Measurements from ENCODE around the gene TNC.

GRCh38 chr9:115010874-115011273 lies 107.1 kb downstream of the TNC start:
- TF ChIP-seq CTCF (IDR thresholded peaks at IDR 0.05; ENCODE audit: poor library complexity) (no peak), EZH2 (IDR thresholded peaks at IDR 0.05; ENCODE audit: borderline replicate concordance) (no peak)
